Coronary artery (tissue), 2 donors: ENCODE results near the gene DENND1B.
"Not testable (repeated sequence)": the region's sequence is repeated elsewhere in the genome, so short reads cannot be mapped to it uniquely, and the experiment has no call there.

Experiments
- DNase-seq: peaks from one replicate; pipeline ENCODE4 v3.0.0-alpha.2; 2017; ENCODE audit warnings: low spot score
- H3K27ac ChIP-seq, 2 donors: fragments of 200-600 bp; sonication (generic); one replicate each; pipeline ENCODE4 v1.5.1; 2016 to 2019
- H3K4me3 ChIP-seq: fragments of 200-600 bp; sonication (generic); 2 replicates; pipeline ENCODE4 v1.5.1; 2016; ENCODE audit warnings: mild to moderate bottlenecking, moderate library complexity
- TF ChIP-seq, protein P1 (sequence below): fragments of 200-600 bp; sonication (generic); IDR thresholded peaks from one replicate; pipeline ENCODE4 v1.5.1; 2019; ENCODE audit warnings: antibody characterized with exemption

The DENND1B gene

DNA sequence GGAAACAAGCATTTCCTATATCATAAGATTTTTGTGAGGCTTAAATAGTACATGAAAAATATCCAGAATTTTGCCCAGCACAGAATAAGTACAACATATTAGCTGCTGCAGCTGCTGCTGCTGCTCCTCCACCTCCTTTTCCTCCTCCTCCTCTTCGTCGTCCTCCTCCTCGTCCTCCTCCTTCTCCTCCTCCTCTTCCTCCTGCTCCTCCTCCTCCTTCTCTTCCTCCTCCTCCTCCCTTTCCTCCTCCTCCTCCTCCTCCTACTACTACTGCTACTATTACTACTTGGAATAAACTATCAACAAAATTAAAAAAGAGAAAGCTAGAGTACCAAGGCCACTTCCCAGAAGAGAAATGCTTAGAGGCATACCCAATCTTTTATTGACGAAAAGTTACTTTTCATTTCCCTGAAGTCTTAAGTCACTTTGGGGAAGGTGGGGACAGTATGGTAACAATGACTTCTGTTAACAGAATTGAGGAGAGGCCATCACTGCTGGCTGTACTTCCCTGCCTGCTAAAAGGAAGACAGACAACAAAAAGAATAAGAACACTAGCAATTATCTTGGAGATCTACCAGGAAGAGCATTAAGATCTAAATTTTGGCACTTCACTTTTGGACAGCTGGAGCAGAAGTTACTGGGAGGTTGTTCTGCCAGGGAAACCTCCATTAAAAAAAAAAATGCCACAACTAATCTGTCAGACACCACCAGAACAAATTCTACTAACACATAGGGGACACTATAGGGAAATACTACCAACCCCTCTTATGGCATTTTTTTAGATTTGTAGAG lies 7.1 kb downstream of the DENND1B start:
- no peak for DNase-seq
- TF ChIP-seq, protein P1, sequence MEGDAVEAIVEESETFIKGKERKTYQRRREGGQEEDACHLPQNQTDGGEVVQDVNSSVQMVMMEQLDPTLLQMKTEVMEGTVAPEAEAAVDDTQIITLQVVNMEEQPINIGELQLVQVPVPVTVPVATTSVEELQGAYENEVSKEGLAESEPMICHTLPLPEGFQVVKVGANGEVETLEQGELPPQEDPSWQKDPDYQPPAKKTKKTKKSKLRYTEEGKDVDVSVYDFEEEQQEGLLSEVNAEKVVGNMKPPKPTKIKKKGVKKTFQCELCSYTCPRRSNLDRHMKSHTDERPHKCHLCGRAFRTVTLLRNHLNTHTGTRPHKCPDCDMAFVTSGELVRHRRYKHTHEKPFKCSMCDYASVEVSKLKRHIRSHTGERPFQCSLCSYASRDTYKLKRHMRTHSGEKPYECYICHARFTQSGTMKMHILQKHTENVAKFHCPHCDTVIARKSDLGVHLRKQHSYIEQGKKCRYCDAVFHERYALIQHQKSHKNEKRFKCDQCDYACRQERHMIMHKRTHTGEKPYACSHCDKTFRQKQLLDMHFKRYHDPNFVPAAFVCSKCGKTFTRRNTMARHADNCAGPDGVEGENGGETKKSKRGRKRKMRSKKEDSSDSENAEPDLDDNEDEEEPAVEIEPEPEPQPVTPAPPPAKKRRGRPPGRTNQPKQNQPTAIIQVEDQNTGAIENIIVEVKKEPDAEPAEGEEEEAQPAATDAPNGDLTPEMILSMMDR, result no peak
- no peak overlapping the region for H3K27ac ChIP-seq

DNA sequence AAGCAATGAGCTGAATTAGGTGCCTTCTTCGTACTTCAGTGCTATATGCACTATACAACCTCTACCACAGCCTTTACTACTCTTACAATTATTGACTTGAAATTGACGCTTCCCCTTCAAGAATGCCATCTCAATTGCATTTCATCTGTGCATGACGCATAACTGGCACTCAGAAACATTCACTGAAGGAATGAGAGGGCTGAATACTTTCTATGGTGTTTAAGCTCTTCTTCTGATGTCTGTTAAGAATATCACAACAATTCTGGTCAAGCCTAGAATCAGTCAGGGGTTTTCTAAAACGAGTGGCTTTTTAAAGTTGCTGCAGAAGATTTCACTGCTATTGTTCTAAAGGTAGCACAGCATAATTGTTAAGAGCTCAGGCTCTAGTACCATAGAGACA lies 11.5 kb downstream of the DENND1B start:
- Histone ChIP-seq H3K4me3 (no peak overlapping the region), H3K27ac (no peak overlapping the region)
- TF ChIP-seq, protein P1, result no peak
- DNase-seq, result no peak

More for the DNA sequence above, 7.1 kb downstream of the DENND1B start:
- no peak overlapping the region for H3K4me3 ChIP-seq

DNA sequence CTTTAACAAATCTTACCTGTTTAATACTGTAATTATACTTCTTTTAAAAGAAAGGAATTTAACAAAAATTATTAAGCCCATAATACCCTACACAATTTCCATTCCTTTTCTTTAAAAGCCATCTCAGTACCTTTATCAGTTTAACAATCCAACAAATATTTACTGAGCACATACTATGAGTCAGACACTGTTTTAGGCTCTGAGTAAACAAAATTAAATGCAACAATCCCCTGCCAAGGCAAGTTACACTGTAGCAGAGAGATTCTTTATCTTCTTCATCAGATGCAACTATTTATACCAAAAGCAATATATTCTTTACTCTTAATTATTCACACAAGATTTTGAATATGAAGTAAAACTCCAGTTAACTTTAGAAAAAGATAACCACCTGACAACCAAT lies 12.0 kb downstream of the DENND1B start:
- TF ChIP-seq, protein P1, result no peak
- H3K27ac ChIP-seq, result no peak overlapping the region

DNA sequence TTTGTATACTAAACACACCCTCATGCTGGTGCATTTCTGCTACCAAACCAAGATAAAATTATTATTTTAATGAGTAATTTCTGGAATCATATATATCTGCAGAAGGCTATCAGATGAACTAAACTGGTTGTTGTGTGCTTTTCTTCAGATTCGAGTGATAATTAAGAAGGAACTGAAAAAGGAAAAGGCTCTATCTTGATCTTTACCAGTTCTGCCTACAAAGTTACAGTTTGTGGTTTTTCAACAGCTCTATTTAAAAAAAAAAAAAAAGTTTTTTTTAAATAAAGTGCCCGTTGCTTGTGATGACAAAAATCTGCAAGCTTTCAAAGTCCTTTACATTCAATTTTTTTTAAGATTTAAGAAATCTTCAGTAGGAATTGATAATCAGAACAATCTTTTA lies 13.6 kb downstream of the DENND1B start:
- TF ChIP-seq, protein P1, result no peak
- H3K27ac ChIP-seq, result no peak overlapping the region
- no peak for DNase-seq
- no peak overlapping the region for H3K4me3 ChIP-seq

More for the DNA sequence above, 12.0 kb downstream of the DENND1B start:
- no peak for DNase-seq
- no peak overlapping the region for H3K4me3 ChIP-seq

DNA sequence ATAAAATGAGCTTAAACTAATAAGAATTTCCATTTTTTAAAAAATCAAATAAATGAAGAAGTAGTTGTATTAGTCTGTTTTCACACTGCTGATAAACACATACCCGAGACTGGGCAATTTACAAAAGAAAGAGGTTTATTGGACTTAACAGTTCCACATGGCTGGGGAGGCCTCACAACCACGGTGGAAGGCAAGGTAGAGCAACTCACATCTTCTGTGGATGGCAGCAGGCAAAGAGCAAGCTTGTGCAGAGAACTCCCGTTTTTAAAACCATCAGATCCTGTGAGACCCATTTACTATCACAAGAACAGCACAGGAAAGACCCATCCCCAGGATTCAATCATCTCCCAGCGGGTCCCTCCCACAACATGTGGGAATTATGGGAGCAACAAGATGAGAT lies 19.7 kb downstream of the DENND1B start:
- DNase-seq, H3K27ac ChIP-seq, H3K4me3 ChIP-seq: not testable (repeated sequence)

DNA sequence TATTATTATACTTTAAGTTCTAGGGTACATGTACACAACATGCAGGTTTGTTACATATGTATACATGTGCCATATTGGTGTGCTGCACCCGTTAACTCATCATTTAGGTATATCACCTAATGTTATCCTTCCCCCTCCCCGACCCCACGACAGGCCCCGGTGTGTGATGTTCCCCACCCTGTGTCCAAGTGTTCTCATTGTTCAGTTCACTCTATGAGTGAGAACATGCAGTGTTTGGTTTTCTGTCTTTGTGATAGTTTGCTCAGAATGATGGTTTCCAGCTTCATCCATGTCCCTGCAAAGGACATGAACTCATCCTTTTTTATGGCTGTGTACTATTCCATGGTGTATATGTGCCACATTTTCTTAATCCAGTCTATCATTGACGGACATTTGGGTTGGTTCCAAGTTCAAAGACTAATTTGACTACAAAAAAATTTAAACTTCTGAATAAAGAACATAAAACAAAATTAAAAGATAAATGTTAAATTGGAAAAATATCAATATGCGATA lies 22.6 kb downstream of the DENND1B start:
- not testable (repeated sequence) for H3K27ac ChIP-seq, DNase-seq, H3K4me3 ChIP-seq

DNA sequence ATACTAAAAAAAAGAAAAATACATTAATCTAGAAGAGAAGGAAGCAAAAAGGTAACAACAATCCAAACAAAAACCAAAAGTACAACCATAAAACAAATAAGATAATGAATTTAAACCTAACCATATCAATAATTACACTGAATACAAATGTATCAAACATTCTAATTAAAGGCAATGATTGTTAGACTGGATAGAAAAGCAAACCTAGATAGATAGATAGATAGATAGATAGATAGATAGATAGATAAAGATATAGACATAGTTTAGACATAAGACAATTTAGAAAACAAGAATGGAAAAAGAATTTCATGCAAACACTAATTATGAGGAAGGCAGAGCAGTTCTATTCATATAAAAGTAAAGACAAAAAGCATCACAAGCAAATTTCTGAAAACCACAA lies 24.9 kb downstream of the DENND1B start:
- TF ChIP-seq, protein P1, result no peak
- DNase-seq, result no peak
- Histone ChIP-seq H3K4me3 (no peak overlapping the region), H3K27ac (no peak overlapping the region)

DNA sequence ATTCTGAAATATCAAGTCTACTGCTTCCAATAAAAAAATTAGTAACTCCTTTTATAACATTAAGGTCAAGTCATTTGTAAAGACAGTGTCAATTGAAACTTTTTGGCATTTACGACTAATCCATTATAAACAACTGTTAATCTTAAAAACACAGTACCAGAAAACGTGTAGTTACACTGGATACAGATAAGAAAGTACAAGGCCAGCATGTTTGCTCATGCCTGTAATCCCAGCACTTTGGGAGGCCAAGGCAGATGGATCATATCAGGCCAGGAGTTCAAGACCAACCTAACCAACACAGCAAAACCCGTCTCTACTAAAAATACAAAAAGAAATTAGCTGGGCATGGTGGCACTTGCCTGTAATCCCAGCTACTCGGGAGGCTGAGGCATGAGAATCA lies 29.4 kb downstream of the DENND1B start:
- H3K27ac ChIP-seq, result no peak overlapping the region
- H3K4me3 ChIP-seq, result no peak overlapping the region
- no peak for DNase-seq
- TF ChIP-seq, protein P1, result no peak
